Measurements from ENCODE around the gene GRIPAP1. TPM values are rescaled to one million over a fixed set of nuclear protein-coding genes. Genes with fewer than 3 reads are reported as not detected.
A peak's percentile ranks its signal among the peaks of the same experiment; 100 is the strongest.

Gene GRIPAP1
- total RNA-seq, 1 donor from 2014 or later: 43.4 TPM

DNA sequence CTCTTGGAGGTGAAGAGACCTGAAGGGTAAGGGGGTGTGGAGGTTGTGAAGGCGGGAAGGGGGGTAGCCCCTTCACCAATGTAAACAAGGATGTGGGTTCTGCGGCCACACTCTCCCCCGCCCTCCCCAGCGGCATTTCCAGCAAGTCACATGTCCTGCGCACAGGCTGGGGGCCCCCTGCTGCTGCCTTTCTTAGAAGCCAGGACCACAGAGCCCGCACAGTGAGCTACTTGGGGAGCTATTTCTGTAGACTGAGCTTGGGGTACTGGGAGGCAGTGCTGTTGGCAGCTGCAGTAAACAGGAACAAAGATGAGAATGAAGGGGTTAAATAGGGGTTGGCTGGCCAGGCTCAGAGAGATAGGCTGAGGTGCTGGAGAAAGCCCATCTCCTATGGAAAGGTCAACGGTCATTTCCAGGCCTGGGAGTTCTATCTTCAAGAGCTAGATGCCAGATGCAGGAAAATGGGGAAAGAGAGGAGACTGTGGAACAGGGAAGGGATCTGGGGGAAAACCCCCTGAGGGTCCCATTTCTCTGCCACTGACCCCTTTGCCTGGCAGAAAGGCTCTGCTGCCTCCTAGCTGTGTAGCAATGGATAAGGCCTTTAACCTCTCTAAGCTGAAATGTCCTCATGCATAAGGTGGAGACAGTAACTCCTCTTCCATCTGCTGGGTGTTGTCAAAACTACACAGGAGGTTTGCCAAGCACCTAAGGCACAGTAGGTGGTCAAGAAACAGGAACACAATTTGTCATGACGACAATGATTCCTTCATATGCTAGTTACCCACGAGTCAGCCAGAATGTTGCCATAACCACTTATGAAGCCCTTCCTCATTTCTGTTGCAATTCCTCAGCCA, 64.8 kb downstream of the GRIPAP1 start:
- Histone ChIP-seq H3K27me3 (ENCODE audit: insufficient read depth, low read length) (no peaks in the 10 kb centered on the region), H3K9ac (ENCODE audit: low read length) (no peak overlapping the region), H3K4me2 (ENCODE audit: low read length) (peak overlapping the region; percentile 44), H3K4me3 (ENCODE audit: insufficient read depth, low read depth, low read length) (no peak overlapping the region), H4K20me1 (ENCODE audit: insufficient read depth, low read length) (peaks cover 61% of the 10 kb centered on the region), H3K36me3 (ENCODE audit: insufficient read depth, low read length) (peaks cover 15% of the 10 kb centered on the region), H3K4me1 (ENCODE audit: insufficient read depth, low read length) (peaks cover 12% of the 10 kb centered on the region), H3K27ac (ENCODE audit: low read depth, low read length) (peak overlapping the region; percentile 12), H3K9me3 (ENCODE audit: insufficient read depth, low read depth, low read length) (no peaks in the 10 kb centered on the region), H2AFZ (ENCODE audit: low read depth, low read length) (no peak overlapping the region), H3K79me2 (ENCODE audit: insufficient read depth, low read length) (peaks cover 44% of the 10 kb centered on the region)
- no peaks in the 10 kb centered on the region for H3K9me3 Mint-ChIP-seq (ENCODE audit: unreplicated experiment)
- no peak overlapping the region for H3K27ac Mint-ChIP-seq (ENCODE audit: unreplicated experiment)
- TF ChIP-seq EZH2 (IDR thresholded peaks at IDR 0.05; ENCODE audit: insufficient read depth, low read length): no peak
- TF ChIP-seq, protein P1, sequence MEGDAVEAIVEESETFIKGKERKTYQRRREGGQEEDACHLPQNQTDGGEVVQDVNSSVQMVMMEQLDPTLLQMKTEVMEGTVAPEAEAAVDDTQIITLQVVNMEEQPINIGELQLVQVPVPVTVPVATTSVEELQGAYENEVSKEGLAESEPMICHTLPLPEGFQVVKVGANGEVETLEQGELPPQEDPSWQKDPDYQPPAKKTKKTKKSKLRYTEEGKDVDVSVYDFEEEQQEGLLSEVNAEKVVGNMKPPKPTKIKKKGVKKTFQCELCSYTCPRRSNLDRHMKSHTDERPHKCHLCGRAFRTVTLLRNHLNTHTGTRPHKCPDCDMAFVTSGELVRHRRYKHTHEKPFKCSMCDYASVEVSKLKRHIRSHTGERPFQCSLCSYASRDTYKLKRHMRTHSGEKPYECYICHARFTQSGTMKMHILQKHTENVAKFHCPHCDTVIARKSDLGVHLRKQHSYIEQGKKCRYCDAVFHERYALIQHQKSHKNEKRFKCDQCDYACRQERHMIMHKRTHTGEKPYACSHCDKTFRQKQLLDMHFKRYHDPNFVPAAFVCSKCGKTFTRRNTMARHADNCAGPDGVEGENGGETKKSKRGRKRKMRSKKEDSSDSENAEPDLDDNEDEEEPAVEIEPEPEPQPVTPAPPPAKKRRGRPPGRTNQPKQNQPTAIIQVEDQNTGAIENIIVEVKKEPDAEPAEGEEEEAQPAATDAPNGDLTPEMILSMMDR (IDR thresholded peaks at IDR 0.05; ENCODE audit: insufficient read depth, low read depth, low read length): no peak
- H3K36me3 Mint-ChIP-seq (ENCODE audit: low read depth, unreplicated experiment): no peaks in the 10 kb centered on the region
- H3K4me1 Mint-ChIP-seq (ENCODE audit: low read depth, unreplicated experiment): peaks cover 4% of the 10 kb centered on the region
- no peaks in the 10 kb centered on the region for H3K27me3 Mint-ChIP-seq (ENCODE audit: low read depth, unreplicated experiment)
- FAIRE-seq (no peak), DNase-seq (ENCODE audit: low read depth) (peak; percentile 26)
- no peak overlapping the region for H3K4me3 Mint-ChIP-seq (ENCODE audit: unreplicated experiment)

DNA sequence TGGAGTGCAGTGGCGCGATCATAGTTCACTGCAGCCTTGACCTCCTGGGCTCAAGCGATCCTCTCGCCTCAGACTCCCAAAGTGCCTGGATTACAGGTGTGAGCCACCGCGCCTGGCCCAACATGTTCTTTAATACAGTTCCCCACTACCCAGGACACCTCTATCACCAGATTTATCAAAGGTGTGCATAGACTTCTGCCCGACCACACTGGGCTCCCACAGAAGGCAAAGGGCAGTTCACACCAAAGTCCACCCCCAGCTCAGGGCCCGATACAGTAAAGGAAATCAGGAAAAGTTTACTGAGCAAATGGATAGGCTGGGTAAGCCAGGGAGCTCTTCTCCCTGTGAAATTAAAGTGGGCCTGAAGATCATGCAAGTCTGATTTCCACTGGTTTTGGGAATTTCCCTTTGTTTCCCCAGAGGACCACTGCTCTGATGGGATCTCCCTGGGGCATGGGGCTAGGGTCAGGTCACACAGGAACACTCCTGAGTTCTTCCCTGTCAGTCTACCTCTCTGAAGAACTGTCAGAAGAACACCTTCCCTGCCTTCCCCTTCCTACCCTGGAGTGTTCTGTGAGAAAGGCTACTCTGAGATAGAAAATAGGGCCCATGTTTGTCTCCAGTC, 65.5 kb downstream of the GRIPAP1 start:
- Histone ChIP-seq H4K20me1 (ENCODE audit: insufficient read depth, low read length) (peaks cover 54% of the 10 kb centered on the region), H3K4me3 (ENCODE audit: insufficient read depth, low read depth, low read length) (no peak overlapping the region)

More for the DNA sequence above, 65.5 kb downstream of the GRIPAP1 start:
- no peaks in the 10 kb centered on the region for H3K9me3 Mint-ChIP-seq (ENCODE audit: unreplicated experiment)
- H3K4me2 ChIP-seq (ENCODE audit: low read length): peak overlapping the region; percentile 44
- no peaks in the 10 kb centered on the region for H3K27me3 Mint-ChIP-seq (ENCODE audit: low read depth, unreplicated experiment)
- H3K4me1 ChIP-seq (ENCODE audit: insufficient read depth, low read length): peaks cover 12% of the 10 kb centered on the region
- H3K79me2 ChIP-seq (ENCODE audit: insufficient read depth, low read length): peaks cover 37% of the 10 kb centered on the region
- FAIRE-seq: no peak
- H3K27ac Mint-ChIP-seq (ENCODE audit: unreplicated experiment): no peak overlapping the region
- H2AFZ ChIP-seq (ENCODE audit: low read depth, low read length): no peak overlapping the region
- H3K4me3 Mint-ChIP-seq (ENCODE audit: unreplicated experiment): no peak overlapping the region
- no peak for DNase-seq (ENCODE audit: low read depth)
- no peak overlapping the region for H3K27ac ChIP-seq (ENCODE audit: low read depth, low read length)
- H3K9me3 ChIP-seq (ENCODE audit: insufficient read depth, low read depth, low read length): no peaks in the 10 kb centered on the region
- peaks cover 12% of the 10 kb centered on the region for H3K36me3 ChIP-seq (ENCODE audit: insufficient read depth, low read length)
- no peak overlapping the region for H3K9ac ChIP-seq (ENCODE audit: low read length)
- TF ChIP-seq EZH2 (IDR thresholded peaks at IDR 0.05; ENCODE audit: insufficient read depth, low read length): no peak
- TF ChIP-seq, protein P1 (IDR thresholded peaks at IDR 0.05; ENCODE audit: insufficient read depth, low read depth, low read length): no peak
- peaks cover 4% of the 10 kb centered on the region for H3K4me1 Mint-ChIP-seq (ENCODE audit: low read depth, unreplicated experiment)
- no peaks in the 10 kb centered on the region for H3K36me3 Mint-ChIP-seq (ENCODE audit: low read depth, unreplicated experiment)
- H3K27me3 ChIP-seq (ENCODE audit: insufficient read depth, low read length): no peaks in the 10 kb centered on the region

Measured in astrocyte (in vitro differentiated cells and primary cell).